Stimulated activated CD8-positive, alpha-beta memory T cell treated with anti-CD3 and anti-CD28 coated beads, Interleukin-7, amount 100 ng/mL, for 24 hours (primary cell): ENCODE data around the gene OR11G2.
"Not testable (repeated sequence)": the region's sequence is repeated elsewhere in the genome, so short reads cannot be mapped to it uniquely, and the experiment has no call there.

Experiments used
- DNase-seq: peaks from one replicate; pipeline ENCODE4 v3.0.0-alpha.2; 2020; ENCODE audit warnings: low read depth

OR11G2 gene

GRCh38 chr14:20228681-20229080, 38.0 kb downstream of the OR11G2 start, which contains the start of gene OR11H7:
TSS of gene OR11H7 (plus strand) at chr14:20228981.
- DNase-seq: no peak

GRCh38 chr14:20235415-20235814, 44.7 kb downstream of the OR11G2 start:
- not testable (repeated sequence) for DNase-seq

GRCh38 chr14:20247646-20248246, 57.0 kb downstream of the OR11G2 start:
- DNase-seq: no peak
